Measurements from ENCODE around the gene CMTM2. TPM values are rescaled to one million over a fixed set of nuclear protein-coding genes. Genes with fewer than 3 reads are reported as not detected.
"Not testable (repeated sequence)": the region's sequence is repeated elsewhere in the genome, so short reads cannot be mapped to it uniquely, and the experiment has no call there.

The CMTM2 gene
- total and polyA plus RNA-seq, 5 experiments from 2014 or later = 0.18 to 0.58 TPM; not detected in 3

- H3K27ac Mint-ChIP-seq = peak overlapping the region in 1 of 10 donors; percentile 29
- no peak for ATAC-seq
- peaks cover 0 to 2% (median 0%) of the 10 kb centered on the region in 5 donors for H3K27me3 Mint-ChIP-seq
- H3K9me3 Mint-ChIP-seq = peaks cover 0 to 7% (median 0%) of the 10 kb centered on the region in 9 donors
- DNase-seq = no peak
- peaks cover 0 to 6% (median 0%) of the 10 kb centered on the region in 3 donors for H3K36me3 Mint-ChIP-seq
- no peak overlapping the region for H3K4me3 Mint-ChIP-seq
- POLR2A ChIA-PET = interaction anchor here (0.9 to 1.0 kb wide), 3 partner anchors 12 to 193 kb away, joined by 3 to 10 read pairs (median 3); no protein-coding TSS in a partner anchor
- H3K4me1 Mint-ChIP-seq = peaks cover 24 to 61% (median 54%) of the 10 kb centered on the region in 4 donors
Observed at GRCh38 chr16:66601471-66601870, 22.2 kb downstream of the CMTM2 start.

- peaks cover 22 to 65% (median 57%) of the 10 kb centered on the region in 4 donors for H3K4me1 Mint-ChIP-seq
- peaks cover 0 to 2% (median 0%) of the 10 kb centered on the region in 5 donors for H3K27me3 Mint-ChIP-seq
- ATAC-seq (peak; percentile 62 to 76), DNase-seq (peak; percentile 44 to 93 (median 78))
- H3K9me3 Mint-ChIP-seq = peaks cover 0 to 7% (median 0%) of the 10 kb centered on the region in 9 donors
- H3K36me3 Mint-ChIP-seq = peaks cover 0 to 6% (median 0%) of the 10 kb centered on the region in 3 donors
- POLR2A ChIA-PET = interaction anchor here (0.6 to 2.5 kb wide), 23 partner anchors 10 to 1470 kb away, joined by 3 to 33 read pairs (median 5); partner anchors contain the start of genes CKLF, CMTM2, DYNC1LI2 and NAE1
- H3K27ac Mint-ChIP-seq = peak overlapping the region; percentile 91 to 97 (median 94)
- peak overlapping the region; percentile 85 to 97 (median 93) for H3K4me3 Mint-ChIP-seq
Observed at GRCh38 chr16:66603537-66604375, 24.5 kb downstream of the CMTM2 start.

GRCh38 chr16:66604376-66605176 is 25.3 kb downstream of the CMTM2 start, which contains the start of gene CMTM3:
CMTM3 (plus strand) TSS chr16:66604704; CDS start chr16:66604806, 102 bp downstream.
- Mint-ChIP-seq H3K36me3 (peaks cover 0 to 6% (median 3%) of the 10 kb centered on the region in 3 donors), H3K27ac (peak within 1 kb of the TSS; percentile 91 to 97 (median 94)), H3K4me3 (peak within 1 kb of the TSS; percentile 85 to 97 (median 93)), H3K4me1 (peaks cover 22 to 62% (median 53%) of the 10 kb centered on the region in 4 donors), H3K9me3 (peaks cover 0 to 7% (median 0%) of the 10 kb centered on the region in 9 donors), H3K27me3 (peaks cover 0 to 2% (median 0%) of the 10 kb centered on the region in 5 donors)
- POLR2A ChIA-PET = interaction anchor here (0.7 to 2.5 kb wide), 22 partner anchors 11 to 264 kb away, joined by 3 to 33 read pairs (median 5); partner anchors contain the start of genes CKLF, CMTM2, DYNC1LI2 and NAE1
- DNase-seq (peak; percentile 56 to 82 (median 72)), ATAC-seq (peak; percentile 55 to 62)

GRCh38 chr16:66605177-66605978 is 26.1 kb downstream of the CMTM2 start:
- Mint-ChIP-seq H3K4me1 (peaks cover 19 to 56% (median 47%) of the 10 kb centered on the region in 4 donors), H3K9me3 (peaks cover 0 to 7% (median 0%) of the 10 kb centered on the region in 9 donors), H3K36me3 (peaks cover 0 to 10% (median 6%) of the 10 kb centered on the region in 3 donors), H3K4me3 (peak overlapping the region; percentile 72 to 92 (median 82)), H3K27me3 (peaks cover 0 to 2% (median 0%) of the 10 kb centered on the region in 5 donors), H3K27ac (peak overlapping the region in 7 of 10 donors; percentile 78 to 91 (median 83))
- DNase-seq = peak in 2 of 10 donors; percentile 27 to 28
- ATAC-seq = peak in 1 of 2 donors; percentile 13
- POLR2A ChIA-PET = interaction anchor here (0.7 to 2.5 kb wide), 4 partner anchors 16 to 198 kb away, joined by 4 to 33 read pairs (median 14); partner anchors contain the start of gene CKLF

- H3K4me3 Mint-ChIP-seq = peak overlapping the region; percentile 72 to 92 (median 82)
- H3K27me3 Mint-ChIP-seq = peaks cover 0 to 2% (median 0%) of the 10 kb centered on the region in 5 donors
- H3K9me3 Mint-ChIP-seq = peaks cover 0 to under 1% (median 0%) of the 10 kb centered on the region in 9 donors
- POLR2A ChIA-PET = interaction anchor here (0.5 to 1.6 kb wide), 4 partner anchors 9 to 129 kb away, joined by 3 to 4 read pairs (median 3); no protein-coding TSS in a partner anchor
- peaks cover 0 to 18% (median 0%) of the 10 kb centered on the region in 3 donors for H3K36me3 Mint-ChIP-seq
- ATAC-seq = no peak
- DNase-seq = no peak
- H3K27ac Mint-ChIP-seq = peak overlapping the region; percentile 72 to 91 (median 83)
- H3K4me1 Mint-ChIP-seq = peaks cover 19 to 49% (median 42%) of the 10 kb centered on the region in 4 donors
Observed at GRCh38 chr16:66605979-66606751, 26.9 kb downstream of the CMTM2 start.

- ATAC-seq (peak; percentile 32 to 37), DNase-seq (peak; percentile 66 to 85 (median 80))
- Mint-ChIP-seq H3K27ac (peak overlapping the region; percentile 55 to 91 (median 72)), H3K36me3 (peaks cover 0 to 41% (median 0%) of the 10 kb centered on the region in 3 donors), H3K9me3 (no peaks in the 10 kb centered on the region), H3K4me1 (peaks cover 16 to 40% (median 37%) of the 10 kb centered on the region in 4 donors), H3K27me3 (peaks cover 0 to 2% (median 0%) of the 10 kb centered on the region in 5 donors), H3K4me3 (peak overlapping the region in 6 of 10 donors; percentile 28 to 75 (median 42))
- POLR2A ChIA-PET = interaction anchor here (0.5 to 1.6 kb wide), 5 partner anchors 9 to 266 kb away, joined by 3 to 4 read pairs (median 3); partner anchors contain the start of genes CKLF and CMTM2
Observed at GRCh38 chr16:66608241-66609138, 29.2 kb downstream of the CMTM2 start.

GRCh38 chr16:66609139-66609510 is 29.9 kb downstream of the CMTM2 start:
- Mint-ChIP-seq H3K27me3 (no peaks in the 10 kb centered on the region), H3K9me3 (no peaks in the 10 kb centered on the region)

GRCh38 chr16:66610111-66610820 is 31.0 kb downstream of the CMTM2 start:
- H3K9me3 Mint-ChIP-seq = no peaks in the 10 kb centered on the region
- H3K4me1 Mint-ChIP-seq = peaks cover 10 to 32% (median 31%) of the 10 kb centered on the region in 4 donors
- peak overlapping the region in 4 of 10 donors; percentile 17 to 83 (median 53) for H3K27ac Mint-ChIP-seq
- POLR2A ChIA-PET = interaction anchor here (1.2 kb wide), 1 partner anchor 58 kb away, joined by 3 read pairs; the partner anchor contains the start of gene CKLF
- peaks cover 0 to 47% (median 0%) of the 10 kb centered on the region in 3 donors for H3K36me3 Mint-ChIP-seq
- no peak overlapping the region for H3K4me3 Mint-ChIP-seq
- no peaks in the 10 kb centered on the region for H3K27me3 Mint-ChIP-seq
- DNase-seq (no peak), ATAC-seq (no peak)

More at GRCh38 chr16:66609139-66609510, 29.9 kb downstream of the CMTM2 start:
- DNase-seq = no peak
- Mint-ChIP-seq H3K36me3 (peaks cover 0 to 42% (median 0%) of the 10 kb centered on the region in 3 donors), H3K4me1 (peaks cover 10 to 34% (median 31%) of the 10 kb centered on the region in 4 donors), H3K27ac (peak overlapping the region in 3 of 10 donors; percentile 11 to 65 (median 28)), H3K4me3 (no peak overlapping the region)
- ATAC-seq = no peak
- POLR2A ChIA-PET = interaction anchor here (0.5 kb wide), 1 partner anchor 265 kb away, joined by 4 read pairs; no protein-coding TSS in a partner anchor

GRCh38 chr16:66611911-66612310 is 32.6 kb downstream of the CMTM2 start:
- H3K27me3 Mint-ChIP-seq, H3K9me3 Mint-ChIP-seq, ATAC-seq, POLR2A ChIA-PET, H3K4me3 Mint-ChIP-seq, DNase-seq: not testable (repeated sequence)
- Mint-ChIP-seq H3K36me3 (peaks cover 0 to 47% (median 0%) of the 10 kb centered on the region in 3 donors), H3K4me1 (peaks cover 4 to 21% (median 19%) of the 10 kb centered on the region in 4 donors), H3K27ac (peak overlapping the region in 1 of 10 donors; percentile 43)
